IMR-90 (cell line): ENCODE measurements around the gene AAK1. TPM values are rescaled to one million over a fixed set of nuclear protein-coding genes. Genes with fewer than 3 reads are reported as not detected.

Experiments used
- ATAC-seq: fragments of 200-7000 bp; cut with Tn5 transposase; 2 replicates; pipeline ENCODE4 v1.9.1; 2020; ENCODE audit warnings: low read depth, mild to moderate bottlenecking, moderate library complexity
- BruUV-seq: library from RNA; stranded (reverse); fragments of 400-500 nt; replicated peaks from 2 replicates; lab custom pipeline; 2021; lab: Mats Ljungman, UMichigan
- CTCF ChIA-PET: fragments of 300-600 bp; formaldehyde crosslinking; extraction: SDS; loops from one replicate; lab custom pipeline; 2021; ENCODE audit warnings: antibody characterized with exemption; lab: Yijun Ruan, JAX
- POLR2A ChIA-PET: fragments of 300-600 bp; sonication (Branson Sonifier 250); formaldehyde crosslinking; loops from one replicate; lab custom pipeline; 2022; ENCODE audit warnings: antibody characterized with exemption; ENCODE audit not compliant: unreplicated experiment; lab: Charles Lee
- DNase-seq: peaks from one replicate; pipeline ENCODE4 v3.0.0; 2013
- H2AFZ ChIP-seq: replicated peaks from 2 replicates; pipeline ENCODE3; 2013; ENCODE audit warnings: low read length, mild to moderate bottlenecking; ENCODE audit not compliant: poor library complexity
- H2AK5ac ChIP-seq: 2 replicates; pipeline ENCODE4 v1.6.1; 2013; ENCODE audit warnings: low read depth, low read length, inconsistent platforms
- H2AK9ac ChIP-seq: replicated peaks from 2 replicates; pipeline ENCODE3; 2013; ENCODE audit warnings: mild to moderate bottlenecking, low read depth, low read length, moderate library complexity; ENCODE audit not compliant: poor library complexity
- H2BK120ac ChIP-seq: 2 replicates; pipeline ENCODE4 v1.6.1; 2013; ENCODE audit warnings: low read depth, low read length, inconsistent platforms
- H2BK15ac ChIP-seq: 3 replicates; pipeline ENCODE4 v1.6.1; 2013; ENCODE audit warnings: low read depth, low read length, inconsistent platforms
- H2BK20ac ChIP-seq: 2 replicates; pipeline ENCODE4 v1.6.1; 2013; ENCODE audit warnings: low read depth, mild to moderate bottlenecking, inconsistent platforms, low read length, moderate library complexity
- H2BK5ac ChIP-seq: 2 replicates; pipeline ENCODE4 v1.6.1; 2013; ENCODE audit warnings: mild to moderate bottlenecking, low read depth, low read length, inconsistent platforms; ENCODE audit not compliant: poor library complexity, severe bottlenecking
- H3K14ac ChIP-seq: replicated peaks from 2 replicates; pipeline ENCODE4 v1.6.1; 2013; ENCODE audit warnings: low read depth, low read length, inconsistent platforms
- H3K18ac ChIP-seq: 2 replicates; pipeline ENCODE4 v1.6.1; 2013; ENCODE audit warnings: low read depth, low read length, control low read depth
- H3K23ac ChIP-seq: 2 replicates; pipeline ENCODE4 v1.6.1; 2013; ENCODE audit warnings: low read depth, low read length, inconsistent platforms
- H3K27ac ChIP-seq: 2 replicates; pipeline ENCODE4 v1.5.1; 2013; ENCODE audit warnings: mild to moderate bottlenecking, control low read depth, low read length; ENCODE audit not compliant: insufficient read depth
- H3K27me3 ChIP-seq: 2 replicates; pipeline ENCODE4 v1.6.1; 2013; ENCODE audit warnings: low read length; ENCODE audit not compliant: control insufficient read depth, insufficient read depth
- H3K36me3 ChIP-seq: 2 replicates; pipeline ENCODE4 v1.6.1; 2013; ENCODE audit warnings: low read length, mixed read lengths; ENCODE audit not compliant: control insufficient read depth, insufficient read depth
- H3K4ac ChIP-seq: 2 replicates; pipeline ENCODE4 v1.6.1; 2013; ENCODE audit warnings: low read depth, low read length, inconsistent platforms
- H3K4me1 ChIP-seq: 2 replicates; pipeline ENCODE4 v1.6.1; 2013; ENCODE audit warnings: low read length, mixed read lengths; ENCODE audit not compliant: control insufficient read depth, insufficient read depth
- H3K4me2 ChIP-seq: 2 replicates; pipeline ENCODE4 v1.6.1; 2013; ENCODE audit warnings: low read depth, mild to moderate bottlenecking, control low read depth, low read length, moderate library complexity
- H3K4me3 ChIP-seq: 2 replicates; pipeline ENCODE4 v1.5.1; 2013; ENCODE audit warnings: low read depth, mild to moderate bottlenecking, control low read depth, low read length, moderate library complexity; ENCODE audit not compliant: insufficient read depth
- H3K56ac ChIP-seq: 2 replicates; pipeline ENCODE4 v1.6.1; 2013; ENCODE audit warnings: low read length, inconsistent platforms; ENCODE audit not compliant: insufficient read depth; ENCODE audit errors: extremely low read depth
- H3K79me1 ChIP-seq, 2 experiments: 2 replicates each; pipeline ENCODE4 v1.6.1; 2013; ENCODE audit warnings: low read length in 2 of 2, inconsistent platforms in 1 of 2, low read depth in 1 of 2
- H3K9ac ChIP-seq: 2 replicates; pipeline ENCODE4 v1.6.1; 2013; ENCODE audit warnings: low read depth, low read length, control low read depth
- H3K9me1 ChIP-seq: 2 replicates; pipeline ENCODE4 v1.6.1; 2013; ENCODE audit warnings: low read length, inconsistent platforms; ENCODE audit not compliant: insufficient read depth
- H3K9me3 ChIP-seq: 2 replicates; pipeline ENCODE4 v1.6.1; 2013; ENCODE audit warnings: low read length; ENCODE audit not compliant: control insufficient read depth, insufficient read depth
- H4K20me1 ChIP-seq: 2 replicates; pipeline ENCODE4 v1.6.1; 2013; ENCODE audit warnings: low read length, inconsistent platforms; ENCODE audit not compliant: insufficient read depth
- H4K5ac ChIP-seq: 2 replicates; pipeline ENCODE4 v1.6.1; 2013; ENCODE audit warnings: mild to moderate bottlenecking, low read depth, low read length, control low read depth
- H4K8ac ChIP-seq, 2 experiments: 2 replicates each; pipeline ENCODE4 v1.6.1; 2013; ENCODE audit warnings: low read depth in 2 of 2, low read length in 2 of 2, control low read depth in 1 of 2, inconsistent platforms in 1 of 2
- H4K91ac ChIP-seq: 2 replicates; pipeline ENCODE4 v1.6.1; 2013; ENCODE audit warnings: low read depth, low read length, inconsistent platforms; ENCODE audit not compliant: insufficient read depth
- BHLHE40 ChIP-seq: fragments of 150-350 bp; IDR thresholded peaks from 2 replicates; pipeline ENCODE4 v1.6.1; 2016; ENCODE audit warnings: mild to moderate bottlenecking, low read depth, low read length
- CEBPB ChIP-seq: IDR thresholded peaks from 2 replicates; pipeline ENCODE4 v1.6.1; 2012; ENCODE audit warnings: low read depth, low read length, improper control_type of control experiment
- CHD1 ChIP-seq: IDR thresholded peaks from 2 replicates; pipeline ENCODE4 v1.6.1; 2012; ENCODE audit warnings: low read depth, low read length, improper control_type of control experiment
- FOS ChIP-seq: fragments of 150-350 bp; IDR thresholded peaks from 2 replicates; pipeline ENCODE4 v1.6.1; 2016; ENCODE audit warnings: low read depth, low read length
- MAFK ChIP-seq: IDR thresholded peaks from 2 replicates; pipeline ENCODE4 v1.6.1; 2012; ENCODE audit warnings: low read depth, low read length, improper control_type of control experiment
- MAZ ChIP-seq: IDR thresholded peaks from 2 replicates; pipeline ENCODE4 v1.6.1; 2012; ENCODE audit warnings: low read depth, mild to moderate bottlenecking, low read length, improper control_type of control experiment, moderate library complexity, borderline replicate concordance
- MXI1 ChIP-seq: IDR thresholded peaks from 2 replicates; pipeline ENCODE4 v1.6.1; 2012; ENCODE audit warnings: low read depth, mild to moderate bottlenecking, low read length, moderate library complexity, borderline replicate concordance
- NFE2L2 ChIP-seq: fragments of 150-350 bp; IDR thresholded peaks from 2 replicates; pipeline ENCODE4 v1.6.1; 2016; ENCODE audit warnings: low read depth, mild to moderate bottlenecking, low read length
- POLR2A ChIP-seq: IDR thresholded peaks from 2 replicates; pipeline ENCODE4 v1.6.1; 2012; ENCODE audit warnings: mild to moderate bottlenecking, low read depth, low read length
- RAD21 ChIP-seq: IDR thresholded peaks from 2 replicates; pipeline ENCODE4 v1.6.1; 2012; ENCODE audit warnings: low read length, improper control_type of control experiment
- RCOR1 ChIP-seq: IDR thresholded peaks from 2 replicates; pipeline ENCODE4 v1.6.1; 2012; ENCODE audit warnings: mild to moderate bottlenecking, low read length, improper control_type of control experiment; ENCODE audit not compliant: insufficient replicate concordance
- RFX5 ChIP-seq: IDR thresholded peaks from 2 replicates; pipeline ENCODE4 v1.8.0; 2012; ENCODE audit warnings: low read depth, mild to moderate bottlenecking, low read length, moderate library complexity
- SMC3 ChIP-seq: fragments of 150-350 bp; IDR thresholded peaks from 2 replicates; pipeline ENCODE4 v1.6.1; 2016; ENCODE audit warnings: low read depth, mild to moderate bottlenecking, antibody characterized with exemption, low read length, moderate library complexity
- USF2 ChIP-seq: fragments of 150-350 bp; IDR thresholded peaks from 2 replicates; pipeline ENCODE4 v1.6.1; 2017; ENCODE audit warnings: mild to moderate bottlenecking, antibody characterized with exemption, low read length, low read depth
- WGBS, 2 experiments: methylation state at CpG; one replicate each; pipeline versions ENCODE4 v1.1.5 to v1.1.7; 2013; ENCODE audit warnings: missing lambda C conversion rate in 2 of 2; ENCODE audit not compliant: insufficient read length in 1 of 2; ENCODE audit errors: extremely low coverage in 2 of 2; 5-methylcytosine and 5-hydroxymethylcytosine counted together
- dilution Hi-C: fragments of 300-500 bp; cut with HindIII; formaldehyde crosslinking; loops from one replicate; pipeline ENCODE4 v1.14.3; 2018; ENCODE audit warnings: low sequenced_read_pairs; ENCODE audit not compliant: unreplicated experiment
- in situ Hi-C: fragments of 300-500 bp; cut with MboI; formaldehyde crosslinking; loops from 3 replicates; pipeline ENCODE4 v1.14.3; 2019; ENCODE audit warnings: low sequenced_read_pairs, inconsistent platforms, mixed read lengths
- intact Hi-C: fragments of 100-400 bp; cut with micrococcal nuclease; formaldehyde crosslinking; loops from 2 replicates; pipeline ENCODE4 v1.10.0; 2022
- polyA plus RNA-seq, 3 experiments: library from polyadenylated mRNA; depleted of rRNA; stranded (reverse); fragments of >200 nt; gene quantifications; 2 replicates each; pipeline ENCODE4 v1.2.3, GENCODE V29; 2012; ENCODE audit warnings: low replicate concordance in 1 of 3
- total RNA-seq: library from RNA; depleted of rRNA; stranded (reverse); fragments of >200 nt; gene quantifications from 2 replicates; pipeline ENCODE4 v1.2.3, GENCODE V29; 2012
- TF ChIP-seq, protein P1 (sequence below): conservative IDR thresholded peaks from 2 replicates; pipeline ENCODE4 v1.5.1; 2012; ENCODE audit warnings: mild to moderate bottlenecking, low read depth, low read length, improper control_type of control experiment
- TF ChIP-seq, protein P2 (sequence below): fragments of 150-350 bp; IDR thresholded peaks from 2 replicates; pipeline ENCODE4 v1.6.1; 2016; ENCODE audit warnings: low read depth, mild to moderate bottlenecking, low read length, moderate library complexity, borderline replicate concordance

AAK1 gene
- total and polyA plus RNA-seq, 2 of the 4 experiments (the other 2 are of a cell fraction) = 21.9 to 26.5 TPM

DNA sequence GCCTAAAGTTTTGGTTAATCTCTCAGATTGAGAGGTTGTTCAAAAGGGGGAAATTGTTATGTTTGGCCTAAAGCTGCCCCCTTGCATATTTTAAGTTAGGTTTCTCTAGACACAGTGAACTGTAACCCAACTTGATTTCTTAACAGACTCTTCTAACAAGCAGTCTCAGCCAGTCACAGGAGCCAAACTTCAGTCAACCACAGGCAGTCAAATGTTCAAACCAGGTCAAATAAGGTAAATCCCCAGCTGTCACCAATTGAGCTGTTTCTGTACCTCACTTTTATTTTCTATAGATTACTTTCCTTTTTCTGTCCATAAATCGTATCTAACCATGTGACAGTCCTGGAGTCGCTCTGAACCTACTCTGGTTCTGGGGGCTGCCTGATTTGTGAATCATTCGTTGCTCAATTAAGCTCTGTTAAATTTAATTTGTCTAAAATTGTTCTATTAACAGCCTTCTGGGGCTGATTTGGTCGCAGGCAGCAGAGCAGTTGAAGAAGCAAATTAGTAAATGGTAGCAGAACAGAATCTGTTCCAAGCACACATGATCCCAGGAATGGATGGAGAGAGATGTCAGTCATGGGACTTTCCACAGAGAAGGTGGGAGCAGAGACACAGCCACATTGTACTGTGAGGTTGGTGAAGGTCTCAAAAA is 189.9 kb downstream of the AAK1 start:
- H3K14ac ChIP-seq = no peak overlapping the region
- no peak for TF ChIP-seq MAZ
- no peak for TF ChIP-seq RCOR1
- TF ChIP-seq NFE2L2 = no peak
- no peak for TF ChIP-seq BHLHE40
- TF ChIP-seq USF2 = no peak
- TF ChIP-seq RFX5 = no peak
- TF ChIP-seq, protein P1, sequence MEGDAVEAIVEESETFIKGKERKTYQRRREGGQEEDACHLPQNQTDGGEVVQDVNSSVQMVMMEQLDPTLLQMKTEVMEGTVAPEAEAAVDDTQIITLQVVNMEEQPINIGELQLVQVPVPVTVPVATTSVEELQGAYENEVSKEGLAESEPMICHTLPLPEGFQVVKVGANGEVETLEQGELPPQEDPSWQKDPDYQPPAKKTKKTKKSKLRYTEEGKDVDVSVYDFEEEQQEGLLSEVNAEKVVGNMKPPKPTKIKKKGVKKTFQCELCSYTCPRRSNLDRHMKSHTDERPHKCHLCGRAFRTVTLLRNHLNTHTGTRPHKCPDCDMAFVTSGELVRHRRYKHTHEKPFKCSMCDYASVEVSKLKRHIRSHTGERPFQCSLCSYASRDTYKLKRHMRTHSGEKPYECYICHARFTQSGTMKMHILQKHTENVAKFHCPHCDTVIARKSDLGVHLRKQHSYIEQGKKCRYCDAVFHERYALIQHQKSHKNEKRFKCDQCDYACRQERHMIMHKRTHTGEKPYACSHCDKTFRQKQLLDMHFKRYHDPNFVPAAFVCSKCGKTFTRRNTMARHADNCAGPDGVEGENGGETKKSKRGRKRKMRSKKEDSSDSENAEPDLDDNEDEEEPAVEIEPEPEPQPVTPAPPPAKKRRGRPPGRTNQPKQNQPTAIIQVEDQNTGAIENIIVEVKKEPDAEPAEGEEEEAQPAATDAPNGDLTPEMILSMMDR = no peak
- TF ChIP-seq, protein P2, sequence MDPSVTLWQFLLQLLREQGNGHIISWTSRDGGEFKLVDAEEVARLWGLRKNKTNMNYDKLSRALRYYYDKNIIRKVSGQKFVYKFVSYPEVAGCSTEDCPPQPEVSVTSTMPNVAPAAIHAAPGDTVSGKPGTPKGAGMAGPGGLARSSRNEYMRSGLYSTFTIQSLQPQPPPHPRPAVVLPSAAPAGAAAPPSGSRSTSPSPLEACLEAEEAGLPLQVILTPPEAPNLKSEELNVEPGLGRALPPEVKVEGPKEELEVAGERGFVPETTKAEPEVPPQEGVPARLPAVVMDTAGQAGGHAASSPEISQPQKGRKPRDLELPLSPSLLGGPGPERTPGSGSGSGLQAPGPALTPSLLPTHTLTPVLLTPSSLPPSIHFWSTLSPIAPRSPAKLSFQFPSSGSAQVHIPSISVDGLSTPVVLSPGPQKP = no peak
- TF ChIP-seq SMC3 = no peak
- TF ChIP-seq POLR2A = no peak
- TF ChIP-seq MXI1 = no peak
- no peak for TF ChIP-seq MAFK
- TF ChIP-seq RAD21 = no peak
- no peak for TF ChIP-seq CEBPB
- no peak for TF ChIP-seq CHD1
- no peak for TF ChIP-seq FOS
- H2AFZ ChIP-seq = no peak overlapping the region
- no peak overlapping the region for H4K91ac ChIP-seq
- H3K27ac ChIP-seq = no peak overlapping the region
- H3K9me1 ChIP-seq = no peaks in the 10 kb centered on the region
- no peak overlapping the region for H2BK15ac ChIP-seq
- H3K9ac ChIP-seq = no peak overlapping the region
- in situ Hi-C loops = no loop called here
- no peak overlapping the region for H3K18ac ChIP-seq
- no peak overlapping the region for H4K5ac ChIP-seq
- intact Hi-C loops = no loop called here
- H3K9me3 ChIP-seq = no peaks in the 10 kb centered on the region
- no peak overlapping the region for H2BK20ac ChIP-seq
- H3K23ac ChIP-seq = 0 out of 2 replicates have a peak overlapping the region, but pooled peaks have one; percentile 44
- H3K56ac ChIP-seq = no peak overlapping the region
- no peak overlapping the region for H3K4ac ChIP-seq
- no TSS peak for BruUV-seq
- POLR2A ChIA-PET = no interaction called here
- no peak overlapping the region for H3K4me3 ChIP-seq
- 0 out of 2 replicates have a peak, but pooled peaks cover 2% of the 10 kb centered on the region for H3K4me1 ChIP-seq
- no peaks in the 10 kb centered on the region for H3K27me3 ChIP-seq
- DNase-seq = no peak
- dilution Hi-C loops = no loop called here
- CTCF ChIA-PET = no interaction called here
- no peaks in the 10 kb centered on the region for H3K79me1 ChIP-seq
- no peak overlapping the region for H2AK9ac ChIP-seq
- no peak overlapping the region for H2BK5ac ChIP-seq
- no peaks in the 10 kb centered on the region for H4K20me1 ChIP-seq
- H4K8ac ChIP-seq = no peak overlapping the region
- H2AK5ac ChIP-seq = no peak overlapping the region
- WGBS, 2 experiments = 80% methylated on average over 1 of the region's 4 CpGs; no CpG with 5 or more reads in 1 of the 2 experiments
- no peak overlapping the region for H3K4me2 ChIP-seq
- H3K36me3 ChIP-seq = no peaks in the 10 kb centered on the region
- ATAC-seq = no peak
- H2BK120ac ChIP-seq = no peak overlapping the region
